ENCODE data around the gene ACP5.
A peak's percentile ranks its signal among the peaks of the same experiment; 100 is the strongest.

Gene ACP5

GRCh38 chr19:11547929-11548700 is 29.3 kb downstream of the ACP5 start:
- no peak for DNase-seq (ENCODE audit: low read depth)

GRCh38 chr19:11541238-11541637 is 36.2 kb downstream of the ACP5 start:
- DNase-seq (ENCODE audit: low read depth): no peak

GRCh38 chr19:11540645-11541044 is 36.8 kb downstream of the ACP5 start:
- no peak for DNase-seq (ENCODE audit: low read depth)

GRCh38 chr19:11539495-11540365 is 37.7 kb downstream of the ACP5 start:
- DNase-seq (ENCODE audit: low read depth): no peak

GRCh38 chr19:11538232-11539036 is 39.0 kb downstream of the ACP5 start, which contains the start of gene CNN1:
TSS of gene CNN1 (plus strand) at chr19:11538851. CDS start at chr19:11538928, 77 bp downstream.
- DNase-seq (ENCODE audit: low read depth): no peak

GRCh38 chr19:11535792-11536595 is 41.5 kb downstream of the ACP5 start:
- DNase-seq (ENCODE audit: low read depth): peak; percentile 76

GRCh38 chr19:11534948-11535347 is 42.5 kb downstream of the ACP5 start:
- DNase-seq (ENCODE audit: low read depth): no peak

- no peak for DNase-seq (ENCODE audit: low read depth)
Observed at GRCh38 chr19:11534538-11534937, 42.9 kb downstream of the ACP5 start.

- DNase-seq (ENCODE audit: low read depth): no peak
Observed at GRCh38 chr19:11530432-11530831, 47.0 kb downstream of the ACP5 start.

GRCh38 chr19:11528551-11529341 is 48.7 kb downstream of the ACP5 start, which contains the start of gene ECSIT:
TSS of gene ECSIT (minus strand) at chr19:11529134. CDS start at chr19:11519170, 9,964 bp downstream.
- DNase-seq (ENCODE audit: low read depth): peak; percentile 85
